ENCODE data around the gene LRP1B. TPM values are rescaled to one million over a fixed set of nuclear protein-coding genes. Genes with fewer than 3 reads are reported as not detected.

Gene LRP1B
- total and polyA plus RNA-seq, 2 of the 8 experiments (the other 6 are each of a cell fraction or from before 2014, with no cell fraction given) = 0.03 TPM; not detected in 1

- no peak overlapping the region for H2BK15ac ChIP-seq (ENCODE audit: low read length)
- H3K9ac ChIP-seq (replicated peaks in 1 of 4; ENCODE audit: extremely low read depth in 1 of 4, low read depth in 3 of 4, low read length in 3 of 4) = no peak overlapping the region
- no peak overlapping the region for H4K5ac ChIP-seq (ENCODE audit: insufficient read length, low read depth, low read length)
- no peaks in the 10 kb centered on the region for H3K9me3 ChIP-seq (ENCODE audit: insufficient read depth in 2 of 2, low read depth in 1 of 2, low read length in 1 of 2)
- no peak overlapping the region for H3K14ac ChIP-seq (ENCODE audit: insufficient read length)
- no peak overlapping the region for H4K8ac ChIP-seq (ENCODE audit: extremely low read depth, insufficient read depth, low read length)
- H3K79me2 ChIP-seq (ENCODE audit: control insufficient read depth in 1 of 2, insufficient read depth in 2 of 2, low read length in 2 of 2) = no peaks in the 10 kb centered on the region
- WGBS, 2 experiments (ENCODE audit: extremely low coverage in 1 of 2, insufficient coverage in 1 of 2, insufficient read length in 1 of 2, insufficient replicate concordance in 2 of 2, low coverage in 1 of 2, low lambda C conversion rate in 2 of 2, missing lambda C conversion rate in 1 of 2) = 85% methylated on average over 6 of the region's 6 CpGs; no CpG with 5 or more reads in 1 of the 2 experiments
- no peak overlapping the region for H3K4me3 ChIP-seq (ENCODE audit: extremely low read depth in 1 of 4, insufficient read depth in 2 of 4, low read depth in 3 of 4, low read length in 4 of 4)
- H3K23ac ChIP-seq (ENCODE audit: insufficient read length) = no peak overlapping the region
- H3K18ac ChIP-seq (ENCODE audit: extremely low read depth, low read length) = no peak overlapping the region
- H3K4ac ChIP-seq (replicated peaks; ENCODE audit: insufficient read length, low read depth, low read length) = no peak overlapping the region
- no peaks in the 10 kb centered on the region for H3K36me3 ChIP-seq (ENCODE audit: control insufficient read depth in 2 of 4, insufficient read depth in 4 of 4, low read length in 3 of 4)
- H3K27me3 ChIP-seq (replicated peaks in 1 of 4; ENCODE audit: control insufficient read depth in 3 of 4, extremely low read depth in 1 of 4, insufficient read depth in 3 of 4, low read length in 3 of 4) = no peaks in the 10 kb centered on the region
- no peak overlapping the region for H4K91ac ChIP-seq (replicated peaks; ENCODE audit: insufficient read length, low read length)
- POLR2A ChIA-PET (ENCODE audit: partially characterized antibody) = no interaction called here
- H4K20me1 ChIP-seq (replicated peaks in 1 of 2; ENCODE audit: control insufficient read depth in 1 of 2, insufficient read depth in 2 of 2, low read length in 2 of 2) = no peaks in the 10 kb centered on the region
- H3K56ac ChIP-seq (replicated peaks; ENCODE audit: insufficient read length, low read depth, low read length) = no peak overlapping the region
- H2AK5ac ChIP-seq (ENCODE audit: low read depth, low read length) = no peak overlapping the region
- H2BK20ac ChIP-seq (ENCODE audit: low read length) = no peak overlapping the region
- H2BK120ac ChIP-seq (replicated peaks; ENCODE audit: low read depth, low read length) = no peak overlapping the region
- CTCF ChIA-PET (ENCODE audit: partially characterized antibody) = interaction anchor here (0.6 to 1.3 kb wide), 2 partner anchors 9 to 13 kb away, joined by 3 read pairs; no protein-coding TSS in a partner anchor
- H3K79me1 ChIP-seq (ENCODE audit: low read depth, low read length) = no peaks in the 10 kb centered on the region
- peak in 1 of 2 experiments; percentile 5 for DNase-seq (ENCODE audit: low read depth in 1 of 2, low spot score in 2 of 2)
- H3K4me1 ChIP-seq (replicated peaks in 1 of 4; ENCODE audit: control insufficient read depth in 3 of 4, insufficient read depth in 4 of 4, low read length in 3 of 4) = peaks cover 0 to 4% (median under 1%) of the 10 kb centered on the region in 4 experiments; a peak in 1 of 7 replicates
- no peak overlapping the region for H3K4me2 ChIP-seq (ENCODE audit: insufficient read depth in 1 of 2, low read depth in 2 of 2, low read length in 2 of 2)
- H2AFZ ChIP-seq (ENCODE audit: low read length) = peak overlapping the region; percentile 75
- peaks cover 3% of the 10 kb centered on the region; the same call in 1 of the 2 replicates for H3K23me2 ChIP-seq (ENCODE audit: low read depth, low read length)
- no peak overlapping the region for H2BK5ac ChIP-seq (ENCODE audit: low read depth, low read length)
- peak; percentile 48 for FAIRE-seq
- no peak for TF ChIP-seq RBBP5 (IDR thresholded peaks at IDR 0.05; ENCODE audit: borderline replicate concordance, low read depth, low read length)
- 0 out of 2 replicates have a peak, but pooled peaks have one; percentile 41 for TF ChIP-seq MAFK (IDR thresholded peaks at IDR 0.05; ENCODE audit: low read depth, low read length)
- peak; percentile 71 for TF ChIP-seq CEBPB (IDR thresholded peaks at IDR 0.05; ENCODE audit: low read depth, low read length)
- H2BK12ac ChIP-seq (ENCODE audit: low read depth, low read length) = no peak overlapping the region
- H3K27ac ChIP-seq (ENCODE audit: low read depth, low read length) = no peak overlapping the region
Measured at GRCh38 chr2:141029428-141030078, 1101.3 kb downstream of the LRP1B start.

Data from H1 (cell line).